Activated CD4-positive, CD25-positive, alpha-beta regulatory T cell treated with anti-CD3 and anti-CD28 coated beads, Interleukin-2, amount 50 U/mL, for 24 hours (primary cell): ENCODE measurements around the gene SDHAF1.
"Not testable (repeated sequence)": the region's sequence is repeated elsewhere in the genome, so short reads cannot be mapped to it uniquely, and the experiment has no call there.

ENCODE experiments used
- ATAC-seq, 2 donors: fragments of 150-1000 bp; cut with Tn5 transposase; one replicate each; pipeline ENCODE4 v1.10.0; 2021; ENCODE audit warnings: mild to moderate bottlenecking in 1 of 2, moderate library complexity in 1 of 2

The SDHAF1 gene, protein sequence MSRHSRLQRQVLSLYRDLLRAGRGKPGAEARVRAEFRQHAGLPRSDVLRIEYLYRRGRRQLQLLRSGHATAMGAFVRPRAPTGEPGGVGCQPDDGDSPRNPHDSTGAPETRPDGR

DNA sequence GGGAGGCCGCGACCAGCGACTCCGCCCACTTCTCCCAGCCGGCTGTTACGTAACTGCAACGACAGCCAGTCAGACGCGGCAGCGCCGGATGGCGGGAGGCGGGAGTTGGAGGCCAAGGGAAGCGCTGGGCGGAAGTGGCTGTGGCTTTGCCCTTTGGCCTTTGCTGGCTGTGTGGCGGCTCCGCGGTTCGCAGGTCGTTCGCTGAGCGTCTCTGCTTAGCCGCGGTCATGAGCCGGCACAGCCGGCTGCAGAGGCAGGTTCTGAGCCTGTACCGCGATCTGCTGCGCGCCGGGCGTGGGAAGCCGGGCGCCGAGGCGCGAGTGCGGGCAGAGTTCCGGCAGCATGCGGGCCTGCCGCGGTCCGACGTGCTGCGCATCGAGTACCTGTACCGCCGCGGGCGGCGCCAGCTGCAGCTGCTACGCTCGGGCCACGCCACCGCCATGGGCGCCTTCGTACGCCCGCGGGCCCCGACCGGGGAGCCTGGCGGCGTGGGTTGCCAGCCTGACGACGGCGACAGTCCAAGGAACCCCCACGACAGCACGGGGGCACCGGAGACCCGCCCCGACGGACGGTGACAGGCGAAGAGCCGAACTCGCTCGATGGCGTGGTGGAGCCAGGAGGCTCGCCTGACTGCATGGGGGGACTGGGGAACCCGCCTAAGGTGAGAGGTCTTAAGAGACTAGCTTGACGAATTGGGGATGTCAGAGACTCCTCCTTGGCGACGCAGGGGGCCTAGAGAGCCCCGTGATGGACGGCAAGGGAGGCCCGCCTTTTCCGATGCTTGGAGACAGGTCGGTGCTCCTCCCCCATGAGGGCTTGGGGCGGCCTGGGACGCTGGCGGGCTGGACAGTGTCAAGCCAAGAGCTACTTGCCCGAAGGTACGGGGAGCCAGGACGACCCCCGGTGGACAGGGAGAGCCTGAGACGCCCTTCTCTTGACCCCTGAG lies at the start of gene SDHAF1:
Gene SDHAF1, plus strand, starts transcription at position 141 of the 946 bp plus-strand sequence. Its CDS starts 87 bp downstream, at position 228.
- ATAC-seq = peak; percentile 92

DNA sequence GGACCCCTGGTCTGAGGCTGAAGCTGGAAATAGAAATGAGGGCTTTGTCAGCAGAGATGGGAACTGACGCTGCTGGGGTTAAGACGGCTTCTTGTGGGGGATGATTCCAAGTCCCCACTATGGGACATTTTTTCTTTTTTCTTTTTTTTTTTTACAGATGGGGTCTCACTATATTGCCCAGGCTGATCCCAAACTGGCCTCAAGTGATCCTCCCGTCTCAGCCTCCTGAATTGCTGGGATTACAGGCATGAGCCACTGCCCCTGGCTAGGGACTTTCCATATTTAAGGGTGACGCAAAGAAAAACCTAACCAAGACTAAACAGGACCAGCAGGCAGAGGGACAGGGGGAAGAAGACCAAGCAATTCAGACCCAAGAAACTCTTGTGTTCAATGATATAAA lies 48.8 kb upstream of the SDHAF1 start:
- ATAC-seq = no peak

DNA sequence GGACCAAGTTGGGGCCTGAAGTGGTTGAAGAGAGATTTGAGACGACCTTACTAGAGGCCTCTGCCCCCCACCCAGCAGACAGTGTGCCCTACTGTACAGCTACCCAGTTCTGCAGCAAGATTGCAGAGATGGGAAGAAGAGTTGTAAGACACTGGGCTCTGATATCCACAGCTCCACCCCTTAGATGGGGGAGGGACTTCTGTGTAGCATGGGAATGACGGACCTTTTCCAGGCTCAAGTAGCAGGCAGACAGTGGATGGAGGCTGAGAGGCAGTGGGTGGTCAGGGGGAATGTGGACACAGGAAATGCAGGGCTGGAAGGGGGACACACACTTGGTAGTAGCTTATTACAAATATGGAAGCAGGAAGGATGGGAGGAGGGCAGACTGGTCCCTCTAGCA lies 45.9 kb upstream of the SDHAF1 start:
- ATAC-seq = no peak

DNA sequence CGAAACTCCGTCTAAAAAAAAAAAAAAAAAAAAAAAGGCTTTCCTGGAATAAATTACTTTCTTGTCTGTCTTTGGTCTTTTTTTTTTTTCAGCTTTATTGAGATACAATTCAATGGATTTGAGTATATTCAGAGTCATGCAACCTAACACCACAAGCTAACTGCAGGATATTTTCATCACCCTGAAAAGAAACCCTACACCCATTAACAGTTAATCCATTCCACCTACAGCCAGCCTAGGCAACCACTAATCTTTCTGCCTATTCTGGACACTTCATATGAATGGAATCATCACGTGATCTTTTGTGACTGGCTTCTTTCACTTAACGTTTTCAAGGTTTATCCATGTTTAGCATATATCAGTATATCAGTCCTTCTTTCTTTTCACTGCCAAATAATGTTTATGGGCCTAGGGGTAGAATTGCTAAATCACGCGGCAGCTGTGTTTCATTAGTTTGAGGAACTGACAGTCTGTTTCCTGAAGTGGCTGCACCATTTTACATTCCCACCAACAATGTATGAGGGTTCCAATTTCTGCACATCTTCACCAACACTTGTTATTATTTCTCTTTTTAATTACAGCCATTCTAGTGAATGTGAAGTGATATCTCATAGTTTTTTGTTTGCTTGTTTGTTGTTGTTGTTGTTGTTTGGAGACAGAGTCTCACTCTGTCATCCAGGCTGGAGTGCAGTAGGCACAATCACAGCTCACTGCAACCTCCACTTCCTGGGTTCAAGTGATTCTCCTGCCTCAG lies 38.9 kb upstream of the SDHAF1 start:
- ATAC-seq = no peak

DNA sequence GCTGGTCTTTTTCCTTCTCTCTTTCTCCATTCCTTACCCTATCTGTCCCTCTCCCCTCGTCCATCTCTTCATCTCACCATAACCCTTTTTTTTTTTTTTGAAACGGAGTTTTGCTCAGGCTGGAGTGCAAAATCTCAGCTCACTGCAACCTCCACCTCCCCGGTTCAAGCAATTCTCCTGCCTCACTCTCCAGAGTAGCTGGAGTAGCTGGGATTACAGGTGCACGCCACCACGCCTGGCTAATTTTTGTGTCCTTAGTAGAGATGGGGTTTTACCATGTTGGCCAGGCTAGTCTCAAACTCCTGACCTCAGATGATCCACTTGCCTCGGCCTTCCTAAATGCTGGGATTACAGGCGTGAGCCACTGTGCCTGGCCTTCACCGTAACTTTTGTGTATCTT lies 37.6 kb upstream of the SDHAF1 start:
- not testable (repeated sequence) for ATAC-seq

DNA sequence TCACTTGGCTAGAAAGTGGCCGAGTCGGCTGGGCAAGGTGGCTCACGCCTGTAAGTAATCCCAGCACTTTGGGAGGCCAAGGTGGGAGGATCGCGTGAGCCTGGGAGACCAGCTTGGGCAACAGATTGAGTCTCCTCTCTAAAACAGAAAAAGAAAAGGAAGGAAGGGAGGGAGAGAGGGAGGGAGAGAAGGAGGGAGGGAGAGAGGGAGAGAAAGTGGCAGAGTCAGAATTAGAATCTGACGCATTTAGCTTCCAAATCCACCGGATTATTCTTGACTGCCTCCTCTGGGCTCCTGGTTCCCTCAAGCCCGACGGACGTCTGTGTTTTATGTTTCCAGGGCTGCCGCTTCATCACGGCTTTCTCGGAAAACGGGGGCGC lies 36.3 kb upstream of the SDHAF1 start:
- ATAC-seq = no peak

DNA sequence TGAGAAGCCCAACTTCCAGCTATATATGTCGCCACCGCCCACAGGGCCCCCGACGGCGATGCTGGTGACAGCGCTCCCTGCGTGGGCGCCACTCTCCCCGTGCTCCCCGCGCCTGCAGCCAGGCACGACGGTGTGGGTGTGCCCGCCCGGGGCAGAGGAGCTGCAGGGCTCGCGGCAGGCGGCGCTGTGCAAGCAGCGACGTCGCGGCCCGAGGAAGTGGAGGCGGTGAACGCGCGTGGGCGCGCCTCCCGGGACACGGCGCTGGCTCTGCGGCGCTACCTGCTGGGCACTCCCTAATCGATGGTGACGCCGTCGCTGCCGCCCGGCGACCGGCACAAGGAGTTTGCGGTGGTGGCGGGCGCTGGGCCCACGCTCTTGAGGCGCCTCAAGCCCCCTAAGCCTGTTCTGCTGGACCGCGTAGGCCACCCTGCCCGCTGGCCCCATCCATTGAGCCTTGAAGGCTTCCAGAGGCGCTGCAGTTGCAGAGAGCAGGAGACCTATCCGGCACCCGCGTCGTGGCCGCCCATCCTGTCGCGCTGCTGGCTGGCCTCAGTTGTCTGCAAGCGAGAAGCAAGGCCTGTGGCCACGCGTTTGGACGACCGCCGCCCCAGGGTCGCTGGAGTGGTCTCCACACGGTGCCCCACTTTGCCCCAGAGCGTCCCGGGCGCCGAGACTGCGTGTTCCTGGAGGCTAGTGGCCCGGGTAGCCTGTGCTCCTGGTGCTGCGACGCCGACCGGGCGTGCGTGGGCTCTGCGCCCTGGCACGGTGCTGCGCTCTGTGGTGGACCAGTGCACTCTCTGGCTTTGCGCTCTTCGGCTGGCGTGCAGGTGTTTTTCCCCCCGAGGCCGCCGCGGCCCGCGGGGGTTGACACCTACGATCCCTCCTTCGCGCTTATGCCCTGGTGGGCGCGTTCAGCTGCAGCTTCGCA lies 35.7 kb upstream of the SDHAF1 start:
- peak; percentile 94 for ATAC-seq

DNA sequence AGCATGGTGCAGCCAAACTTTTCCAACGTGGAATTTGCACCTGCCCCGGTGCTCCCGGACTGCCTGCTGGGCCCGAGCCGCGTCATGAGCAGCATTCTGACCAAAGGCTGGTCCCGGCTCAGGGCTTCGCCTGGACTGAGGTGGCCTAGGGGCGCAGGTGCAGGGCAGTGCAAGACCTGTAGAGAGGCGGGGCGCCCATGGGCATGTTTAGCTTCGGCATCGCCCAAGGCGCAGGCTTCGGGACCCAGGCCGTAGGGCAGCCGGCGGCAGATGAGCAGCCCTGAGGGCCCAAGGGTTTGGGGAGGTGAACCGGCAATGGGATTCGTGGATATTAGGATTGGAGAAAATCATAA lies 35.0 kb upstream of the SDHAF1 start:
- ATAC-seq = no peak

DNA sequence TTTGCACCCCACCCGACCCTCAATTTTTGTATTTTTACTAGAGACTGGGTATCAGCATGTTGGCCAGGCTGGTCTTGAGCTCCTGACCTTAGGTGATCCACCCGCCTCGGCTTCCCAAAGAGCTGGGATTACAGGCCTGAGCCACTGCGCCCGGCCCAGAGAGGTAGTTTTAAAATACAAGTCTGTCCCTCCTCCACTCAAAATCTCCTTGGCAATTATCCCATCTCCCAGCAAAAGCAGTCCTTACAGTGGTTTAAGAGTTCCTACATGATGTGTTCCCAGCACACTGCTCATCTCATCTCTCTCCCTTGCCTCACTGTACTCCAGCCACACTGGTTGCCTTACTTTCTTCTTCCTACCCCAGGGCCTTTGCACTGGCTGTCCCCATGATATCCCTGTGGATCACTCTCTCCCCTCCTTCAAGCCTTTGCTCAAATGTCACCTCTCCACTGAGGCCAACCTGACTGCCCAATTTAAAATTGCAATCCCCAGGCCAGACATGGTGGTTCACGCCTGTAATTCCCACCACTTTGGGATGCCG lies 34.5 kb upstream of the SDHAF1 start:
- no peak for ATAC-seq

DNA sequence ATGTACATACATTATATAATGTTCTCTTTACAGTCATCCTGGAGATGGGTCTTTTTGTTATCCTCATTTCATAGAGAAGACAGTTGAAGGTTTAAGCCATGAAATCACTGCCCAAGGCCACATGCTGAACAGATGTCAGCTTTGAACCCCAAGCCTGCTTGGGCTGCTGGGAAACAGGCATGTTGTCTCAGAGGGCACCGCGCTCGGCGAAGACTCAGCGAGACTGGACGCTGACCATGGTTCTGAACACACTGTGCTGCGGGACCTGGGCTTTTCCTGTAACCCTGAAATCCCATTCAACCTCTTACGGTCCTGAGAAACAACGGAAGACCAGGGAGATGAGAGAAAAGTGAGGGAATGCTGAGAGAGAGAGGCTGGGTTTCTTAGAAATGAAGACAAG lies 31.5 kb upstream of the SDHAF1 start:
- no peak for ATAC-seq

DNA sequence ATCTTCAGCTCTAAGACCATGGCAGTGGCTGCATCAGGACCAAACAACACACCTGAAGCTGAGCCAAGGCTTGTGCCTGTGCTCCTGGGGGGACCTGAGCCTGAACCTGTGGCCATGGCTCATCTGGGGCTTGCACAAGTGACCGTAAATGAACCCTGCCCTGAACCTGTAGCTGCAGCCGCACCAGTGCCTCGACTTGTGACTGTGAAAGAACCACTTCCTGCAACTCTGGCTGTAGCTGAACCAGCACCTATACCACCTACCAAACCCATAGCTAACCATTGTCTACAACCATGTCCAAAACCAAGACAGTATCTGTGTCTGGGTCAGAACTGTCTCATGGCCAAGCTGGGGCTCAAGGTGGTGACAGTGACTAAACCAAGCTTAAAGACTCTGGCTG lies 28.2 kb upstream of the SDHAF1 start:
- ATAC-seq = no peak

DNA sequence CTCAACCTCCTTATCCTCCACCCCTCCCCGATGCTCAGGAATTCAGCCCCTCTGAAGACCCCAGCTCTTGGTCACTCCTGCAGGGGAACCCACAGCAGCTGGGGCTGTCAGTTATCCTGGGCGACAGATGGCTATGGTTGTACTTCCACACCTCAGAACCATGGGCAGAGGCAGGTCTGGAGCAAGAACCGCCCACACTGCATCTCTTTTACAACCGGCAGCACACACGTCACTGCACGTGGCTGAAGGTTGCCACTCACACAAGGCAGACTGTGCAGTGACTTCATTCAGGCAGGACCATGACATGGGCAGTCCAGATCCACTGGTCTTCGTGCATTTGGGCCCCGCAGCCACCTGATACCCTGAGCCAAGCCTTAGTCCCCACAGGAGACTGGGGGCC lies 21.5 kb upstream of the SDHAF1 start:
- ATAC-seq = no peak

DNA sequence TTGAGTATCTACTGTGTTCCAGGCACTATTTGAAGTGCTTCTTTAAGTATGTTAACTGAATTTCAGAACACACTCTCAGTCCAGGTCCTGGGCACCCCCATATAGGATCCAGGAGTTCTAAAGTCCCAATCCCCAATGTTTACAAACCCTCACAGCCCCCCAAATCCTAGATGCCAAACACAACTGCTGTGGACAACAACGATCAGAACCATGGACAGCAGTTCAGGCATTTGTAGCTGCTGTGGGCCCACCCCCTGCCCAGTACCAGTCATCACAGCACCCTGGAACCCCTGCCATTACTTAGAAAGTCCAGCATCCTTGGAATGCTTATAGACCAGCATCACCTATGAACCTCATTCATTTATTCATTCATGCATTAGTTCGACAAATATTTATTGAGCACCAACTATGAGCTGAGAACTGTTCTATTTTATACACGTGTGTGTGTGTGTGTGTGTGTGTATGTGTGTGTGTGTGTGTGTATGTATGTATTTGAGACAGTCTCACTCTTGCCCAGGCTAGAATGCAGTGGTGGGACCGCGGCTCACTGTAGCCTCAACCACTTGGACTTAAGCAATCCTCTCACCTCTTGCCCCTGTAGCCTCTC lies 19.3 kb upstream of the SDHAF1 start:
- ATAC-seq = no peak

DNA sequence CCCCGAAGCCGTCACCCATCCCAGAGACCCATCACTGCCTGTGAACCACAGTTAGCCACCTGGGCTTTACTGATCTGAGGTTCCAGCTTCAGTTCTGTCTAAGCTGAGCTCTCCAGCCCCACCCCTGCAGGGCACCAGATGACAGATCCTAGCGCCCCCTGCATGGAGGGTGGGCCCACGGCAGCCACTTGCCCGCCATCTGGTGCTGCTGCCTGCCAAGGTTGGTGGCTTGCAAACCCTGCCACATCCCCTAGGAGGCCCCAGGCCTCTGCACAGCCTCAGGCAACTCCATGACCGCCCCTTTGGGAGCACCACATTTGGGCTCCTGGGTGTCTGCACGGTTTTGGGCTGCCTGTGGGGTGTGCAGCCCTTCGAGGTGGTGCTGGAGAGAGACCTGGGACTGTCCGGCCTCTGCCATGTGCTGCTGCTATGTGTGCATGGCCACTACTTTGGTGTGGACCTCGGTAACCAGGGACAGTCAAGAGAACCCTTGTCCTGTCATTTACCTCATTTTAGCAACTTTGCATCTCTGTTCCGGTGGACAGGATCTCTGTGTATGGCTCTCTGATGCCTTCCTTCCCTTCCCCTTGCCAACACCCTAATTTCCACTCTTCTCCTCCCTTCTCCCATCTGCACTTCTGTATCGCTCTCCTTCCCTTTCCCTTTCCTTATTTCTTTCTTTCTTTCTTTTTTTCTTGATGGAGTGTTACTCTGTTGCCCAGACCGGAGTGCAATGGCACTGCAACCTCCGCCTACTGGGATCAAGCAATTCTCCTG lies 17.4 kb upstream of the SDHAF1 start:
- peak; percentile 21 to 56 for ATAC-seq

DNA sequence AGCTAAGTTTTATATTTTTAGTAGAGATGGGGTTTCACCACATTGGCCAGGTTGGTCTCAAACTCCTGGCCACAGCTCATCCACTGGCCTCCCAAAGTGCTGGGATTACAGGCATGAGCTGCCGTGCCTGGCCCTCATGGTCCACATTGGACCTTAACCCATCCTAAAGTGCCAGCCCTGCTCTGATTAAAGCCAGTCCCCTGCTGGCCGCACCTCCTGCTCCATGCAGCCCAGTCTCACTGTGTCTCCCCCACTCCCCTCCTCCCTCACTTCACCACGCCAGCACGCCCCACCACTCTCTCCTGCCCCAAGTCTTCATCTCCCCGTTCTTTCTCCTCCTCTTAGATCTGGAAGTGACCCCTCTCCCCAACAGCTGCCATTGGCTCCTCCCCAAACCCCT lies 16.7 kb upstream of the SDHAF1 start:
- ATAC-seq = no peak

DNA sequence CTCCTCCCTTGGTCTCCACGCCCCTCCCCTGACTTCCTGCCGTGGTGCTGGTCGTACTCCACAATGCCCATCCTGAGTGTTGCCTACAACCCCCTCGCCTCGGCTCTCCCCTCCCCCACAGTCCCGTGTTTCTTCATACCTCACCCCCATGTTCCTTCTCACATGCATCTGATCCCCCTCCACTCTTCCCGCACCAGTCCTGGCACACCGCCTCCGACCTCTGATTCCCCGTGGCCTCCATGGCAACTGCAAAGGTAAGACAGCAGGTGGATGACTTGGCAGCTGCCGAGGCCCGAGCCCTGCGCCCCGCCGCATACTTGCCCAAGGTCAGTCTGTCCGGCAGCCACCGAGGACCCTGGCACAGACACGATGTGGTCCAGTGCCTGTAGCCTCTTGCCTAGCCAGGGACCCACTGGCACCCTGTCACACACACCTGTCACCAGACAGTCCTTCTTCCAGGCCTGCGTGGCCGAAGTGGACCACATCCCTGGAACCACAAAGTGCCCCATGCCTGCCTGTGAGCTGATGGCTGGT lies 16.1 kb upstream of the SDHAF1 start:
- no peak for ATAC-seq

DNA sequence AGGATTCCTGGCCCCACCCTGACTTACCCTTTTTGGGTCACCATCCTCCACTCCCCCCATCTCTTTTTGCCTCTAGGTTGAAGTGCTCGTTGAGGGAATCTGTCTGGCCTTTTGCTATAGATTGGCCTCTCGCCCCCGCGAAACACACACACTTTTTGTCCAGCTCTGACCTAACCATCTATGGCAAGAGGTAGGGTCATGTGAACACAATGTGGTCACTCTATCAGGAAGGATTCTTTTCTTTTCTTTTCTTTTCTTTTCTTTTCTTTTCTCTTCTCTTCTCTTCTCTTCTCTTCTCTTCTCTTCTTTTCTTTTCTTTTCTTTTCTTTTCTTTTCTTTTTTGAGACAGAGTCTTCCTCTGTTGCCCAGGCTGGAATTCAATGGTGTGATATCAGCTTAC lies 14.0 kb upstream of the SDHAF1 start:
- not testable (repeated sequence) for ATAC-seq

DNA sequence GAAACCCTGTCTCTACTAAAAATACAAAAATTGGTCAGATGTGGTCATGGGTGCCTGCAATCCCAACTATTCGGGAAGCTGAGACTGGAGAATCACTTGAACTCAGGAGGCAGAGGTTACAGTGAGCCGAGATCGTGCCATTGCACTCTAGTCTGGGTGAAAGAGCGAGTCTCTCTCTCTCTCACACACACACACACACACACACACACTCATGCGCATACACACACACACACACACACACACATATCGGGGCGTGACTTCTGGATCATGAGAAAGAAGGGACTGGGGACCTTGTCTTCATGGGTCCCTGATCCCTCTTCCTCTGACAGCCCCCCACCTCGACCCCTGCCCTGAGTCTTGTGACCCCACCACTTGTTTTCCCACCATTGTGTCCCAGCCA lies 11.8 kb upstream of the SDHAF1 start:
- ATAC-seq = no peak

DNA sequence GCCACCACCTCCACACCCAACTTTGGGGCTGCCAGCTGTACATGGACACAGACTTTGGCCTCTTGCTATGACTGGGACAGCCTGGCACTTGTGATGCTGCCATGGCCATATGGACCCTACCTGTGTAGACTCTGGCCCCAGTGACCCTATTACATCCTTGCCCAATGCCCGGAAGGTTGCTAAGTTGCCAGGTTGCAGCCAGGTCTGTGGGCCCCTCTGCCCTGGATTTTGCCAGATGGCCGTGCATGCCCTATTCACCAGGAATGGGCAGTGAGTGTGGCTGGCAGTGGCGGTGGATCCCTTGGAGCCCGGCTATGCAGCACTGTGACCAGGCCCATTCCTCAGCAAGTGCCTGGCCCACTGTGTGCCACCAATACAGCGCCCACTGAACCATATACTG lies 8.9 kb upstream of the SDHAF1 start:
- no peak for ATAC-seq

DNA sequence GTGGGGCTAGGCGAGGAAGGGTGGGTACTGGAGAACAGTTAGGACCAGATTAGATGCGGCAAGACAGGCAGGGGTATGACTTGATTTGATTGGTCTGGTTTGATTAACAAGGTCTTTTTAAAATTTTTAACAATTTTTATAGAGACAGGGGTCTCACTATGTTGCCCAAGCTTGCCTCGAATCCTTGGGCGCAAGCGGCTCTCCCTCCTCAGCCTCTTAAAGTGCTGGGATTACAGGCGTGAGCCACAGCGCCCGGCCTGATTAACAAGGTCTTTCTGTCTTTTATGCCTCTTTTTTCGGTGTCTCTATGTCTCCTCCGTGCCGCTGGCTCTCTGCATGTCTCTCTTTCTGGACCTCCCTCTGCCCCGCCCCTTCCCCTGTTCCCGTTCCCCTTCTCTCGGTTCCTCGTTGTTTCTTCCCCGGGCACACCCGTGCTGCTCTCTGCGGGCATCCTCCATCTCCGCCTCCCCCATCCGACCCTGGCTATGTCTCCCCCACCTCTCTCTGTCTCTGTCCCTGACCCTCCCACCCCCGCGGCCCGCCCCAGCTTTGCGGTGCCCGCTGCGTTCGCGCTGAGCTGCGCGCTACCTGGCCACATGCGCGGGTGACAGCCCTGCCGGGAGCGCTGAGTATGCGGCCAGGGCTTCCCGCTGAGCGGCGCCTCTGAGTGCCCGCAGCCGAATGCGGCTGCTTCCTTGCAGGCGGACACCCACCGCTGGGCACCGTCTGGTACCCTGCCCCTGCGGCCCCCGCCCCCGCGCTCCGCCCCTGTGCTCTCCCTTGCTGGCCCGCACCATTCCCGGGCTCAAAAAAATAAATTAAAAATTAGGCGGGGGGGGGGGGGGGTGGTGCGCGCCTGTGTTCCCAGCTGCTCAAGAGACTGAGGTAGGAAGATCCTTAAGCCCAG lies 8.1 kb upstream of the SDHAF1 start:
- peak; percentile 49 to 51 for ATAC-seq
